Spinal cord (tissue), 10 donors: ENCODE measurements around the gene GORASP2. TPM values are rescaled to one million over a fixed set of nuclear protein-coding genes. Genes with fewer than 3 reads are reported as not detected.

Source experiments
- DNase-seq, 6 donors: peaks; one replicate each; pipeline versions ENCODE4 v3.0.0 to v3.0.0-alpha.2; 2013 to 2015; ENCODE audit warnings: low spot score in 6 of 6, low read depth in 4 of 6
- H3K27ac ChIP-seq: one replicate; pipeline ENCODE4 v1.5.1; 2013; ENCODE audit warnings: low read depth, low read length, control low read depth
- H3K27me3 ChIP-seq: one replicate; pipeline ENCODE4 v1.6.1; 2013; ENCODE audit warnings: low read length; ENCODE audit not compliant: control insufficient read depth, insufficient read depth
- H3K36me3 ChIP-seq: one replicate; pipeline ENCODE4 v1.6.1; 2013; ENCODE audit warnings: low read length; ENCODE audit not compliant: control insufficient read depth, insufficient read depth
- H3K4me1 ChIP-seq: one replicate; pipeline ENCODE4 v1.6.1; 2013; ENCODE audit warnings: low read length; ENCODE audit not compliant: control insufficient read depth, insufficient read depth
- H3K4me3 ChIP-seq: one replicate; pipeline ENCODE4 v1.5.1; 2013; ENCODE audit warnings: low read depth, low read length, control low read depth
- H3K9me3 ChIP-seq: one replicate; pipeline ENCODE4 v1.6.1; 2013; ENCODE audit warnings: low read length; ENCODE audit not compliant: control insufficient read depth, insufficient read depth
- WGBS: methylation state at CpG from one replicate; pipeline ENCODE4 v1.1.5; 2013; ENCODE audit warnings: missing lambda C conversion rate; ENCODE audit not compliant: insufficient coverage; 5-methylcytosine and 5-hydroxymethylcytosine counted together
- polyA plus RNA-seq, 2 donors: library from polyadenylated mRNA; unstranded; fragments of 120-200 nt; gene quantifications; one replicate each; pipeline ENCODE4 v1.2.1, GENCODE V29; 2013; ENCODE audit not compliant: insufficient read length in 2 of 2
- total RNA-seq, 2 donors: library from RNA; depleted of rRNA in 1 of 2; stranded (reverse); fragments of 120-200 nt in 1 of 2; fragments of >200 nt in 1 of 2; gene quantifications; one replicate each; pipeline versions ENCODE4 v1.2.3 to v1.2.4, GENCODE V29; 2013 to 2014
- donor health status: healthy.

The GORASP2 gene
- total and polyA plus RNA-seq, 4 donors = 30.6 to 72.6 (median 51.9) TPM

DNA sequence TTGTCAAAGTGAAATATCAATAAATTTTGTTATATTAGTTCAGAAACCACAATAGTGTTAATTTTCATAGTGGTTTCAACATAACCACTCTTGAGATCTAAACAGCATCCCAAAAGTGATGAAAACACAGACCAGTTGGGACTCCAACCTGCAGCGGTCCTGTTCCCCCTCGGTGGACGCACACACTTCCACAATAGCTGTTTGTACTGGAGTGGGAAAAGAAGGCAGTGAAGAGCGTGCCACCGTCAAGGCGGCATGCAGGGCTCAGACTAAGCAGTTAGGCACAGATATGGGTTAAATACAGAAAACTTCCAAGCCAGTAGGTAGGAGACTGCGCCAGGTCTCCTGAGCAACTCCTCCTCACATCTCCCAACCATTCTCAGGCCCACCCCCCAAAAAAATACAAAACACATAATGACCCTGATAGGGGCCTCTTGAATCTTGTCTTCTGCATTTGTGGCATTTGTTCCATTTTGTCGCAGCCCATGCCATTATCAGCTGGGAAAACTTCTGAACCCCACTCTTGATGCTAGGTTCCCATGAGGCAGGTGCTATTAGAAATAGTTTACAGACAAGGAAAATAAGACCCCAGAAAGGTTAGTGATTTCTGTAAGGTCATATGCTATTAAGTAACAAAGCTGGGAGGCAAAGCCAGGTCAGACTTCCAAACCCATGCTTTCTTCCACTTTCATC lies 57.7 kb downstream of the GORASP2 start:
- Histone ChIP-seq H3K4me3 (no peak overlapping the region), H3K36me3 (peaks cover 4% of the 10 kb centered on the region), H3K27ac (no peak overlapping the region), H3K9me3 (no peaks in the 10 kb centered on the region), H3K27me3 (no peaks in the 10 kb centered on the region), H3K4me1 (no peaks in the 10 kb centered on the region)
- no peak for DNase-seq
- WGBS = 92% methylated on average over 4 of the region's 8 CpGs

DNA sequence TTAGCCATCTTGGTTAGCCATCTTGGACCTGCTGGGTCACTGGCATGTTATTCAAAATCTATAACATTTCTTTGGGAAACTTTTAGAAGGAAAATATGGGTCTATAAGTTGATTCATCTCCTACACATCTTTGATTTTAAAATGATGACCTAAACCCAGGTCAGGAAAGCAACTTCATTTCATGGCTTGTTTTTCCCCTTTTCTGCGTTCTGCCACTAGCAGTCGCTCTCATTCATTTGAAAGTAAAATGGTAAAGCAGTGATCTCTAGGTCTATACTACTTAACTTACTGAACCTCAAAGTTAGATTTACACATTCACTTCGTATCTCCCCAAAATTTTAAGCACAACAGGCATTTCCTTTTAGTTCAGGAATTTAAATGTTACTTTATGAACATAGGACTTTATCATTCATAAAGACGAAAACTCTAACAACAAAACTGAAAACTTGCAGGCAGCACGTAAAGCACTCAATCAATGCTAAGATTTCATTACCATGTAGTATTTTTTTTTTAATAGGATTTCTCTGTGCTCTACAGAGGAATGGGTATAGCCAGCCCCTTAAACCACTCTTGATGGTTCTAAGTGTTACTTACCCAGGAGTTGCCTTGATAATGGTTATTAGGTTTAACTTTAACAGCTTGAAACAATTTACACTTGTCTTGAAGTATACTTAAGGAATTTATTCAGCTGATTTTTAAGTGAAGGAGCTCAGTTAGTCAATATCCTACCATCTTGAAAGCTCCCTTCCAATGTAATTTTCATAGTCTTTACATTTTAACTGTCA lies 62.5 kb downstream of the GORASP2 start:
- no peaks in the 10 kb centered on the region for H3K4me1 ChIP-seq
- peaks cover 10% of the 10 kb centered on the region for H3K36me3 ChIP-seq
- no CpG with 5 or more reads among the region's 5 CpGs for WGBS
- H3K27ac ChIP-seq = no peak overlapping the region
- no peaks in the 10 kb centered on the region for H3K9me3 ChIP-seq
- H3K27me3 ChIP-seq = no peaks in the 10 kb centered on the region
- peak in 1 of 6 donors; percentile 3 for DNase-seq
- H3K4me3 ChIP-seq = no peak overlapping the region

- H3K36me3 ChIP-seq = peaks cover 6% of the 10 kb centered on the region
- H3K27ac ChIP-seq = no peak overlapping the region
- no CpG with 5 or more reads among the region's 2 CpGs for WGBS
- no peaks in the 10 kb centered on the region for H3K27me3 ChIP-seq
- no peaks in the 10 kb centered on the region for H3K9me3 ChIP-seq
- DNase-seq = no peak
- no peak overlapping the region for H3K4me3 ChIP-seq
- H3K4me1 ChIP-seq = no peaks in the 10 kb centered on the region
These were observed 67.3 kb downstream of the GORASP2 start for GRCh38 chr2:170996316-170996715.

GRCh38 chr2:170997893-170998597 lies 69.0 kb downstream of the GORASP2 start:
- WGBS = 83% methylated on average over 3 of the region's 5 CpGs

DNA sequence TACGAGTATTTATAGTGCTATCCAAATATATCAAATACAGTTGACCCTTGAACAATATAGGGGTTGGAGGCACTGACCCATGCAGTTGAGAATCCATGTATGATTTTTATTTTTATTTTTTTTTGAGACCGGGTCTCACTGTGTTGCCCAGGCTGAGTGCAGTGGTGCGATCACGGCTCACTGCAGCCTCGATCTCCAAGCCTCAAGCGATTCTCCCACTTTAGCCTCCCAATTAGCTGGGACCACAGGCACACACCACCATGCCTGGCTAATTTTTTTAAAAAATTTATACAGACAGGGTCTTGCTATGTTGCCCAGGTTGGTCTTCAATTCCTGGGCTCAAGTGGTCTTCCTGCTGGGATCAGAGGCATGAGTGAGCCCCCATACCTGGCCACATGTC lies 70.6 kb downstream of the GORASP2 start:
- H3K27me3 ChIP-seq = no peaks in the 10 kb centered on the region
- 100% methylated on average over 5 of the region's 6 CpGs for WGBS
- peaks cover 20% of the 10 kb centered on the region for H3K36me3 ChIP-seq
- H3K4me3 ChIP-seq = no peak overlapping the region
- no peaks in the 10 kb centered on the region for H3K4me1 ChIP-seq
- no peak overlapping the region for H3K27ac ChIP-seq
- no peak for DNase-seq
- H3K9me3 ChIP-seq = no peaks in the 10 kb centered on the region

More at GRCh38 chr2:170997893-170998597, 69.0 kb downstream of the GORASP2 start:
- peaks cover 13% of the 10 kb centered on the region for H3K36me3 ChIP-seq
- no peaks in the 10 kb centered on the region for H3K4me1 ChIP-seq
- H3K9me3 ChIP-seq = no peaks in the 10 kb centered on the region
- H3K4me3 ChIP-seq = no peak overlapping the region
- DNase-seq = no peak
- no peaks in the 10 kb centered on the region for H3K27me3 ChIP-seq
- no peak overlapping the region for H3K27ac ChIP-seq

DNA sequence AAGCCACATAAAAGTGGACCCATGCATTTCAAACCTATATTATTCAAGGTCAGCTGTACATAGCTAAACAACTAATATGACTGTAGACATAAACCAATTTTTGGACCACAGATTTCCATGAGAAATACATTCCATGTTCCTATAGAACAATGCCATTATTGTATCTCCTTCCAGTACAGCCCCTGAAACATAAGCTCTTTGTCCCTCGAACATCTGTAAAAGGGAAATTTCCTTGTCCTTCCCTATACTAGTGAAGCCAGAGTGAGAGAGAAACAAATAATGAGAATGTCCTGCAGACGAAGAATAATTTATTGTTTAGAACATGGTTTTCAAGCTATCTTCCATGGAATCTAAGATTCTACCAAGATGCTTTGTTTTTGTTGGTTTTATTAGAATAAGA lies 75.3 kb downstream of the GORASP2 start:
- H3K36me3 ChIP-seq = peaks cover 17% of the 10 kb centered on the region
- peak in 1 of 6 donors; percentile 24 for DNase-seq
- no CpG with 5 or more reads among the region's 2 CpGs for WGBS
- no peaks in the 10 kb centered on the region for H3K4me1 ChIP-seq
- no peaks in the 10 kb centered on the region for H3K9me3 ChIP-seq
- H3K27ac ChIP-seq = peak overlapping the region; percentile 27
- no peaks in the 10 kb centered on the region for H3K27me3 ChIP-seq
- no peak overlapping the region for H3K4me3 ChIP-seq

GRCh38 chr2:171004833-171005232 lies 75.8 kb downstream of the GORASP2 start:
- H3K27me3 ChIP-seq = no peaks in the 10 kb centered on the region
- WGBS = no CpG with 5 or more reads among the region's 2 CpGs
- DNase-seq = no peak
- H3K27ac ChIP-seq = peak overlapping the region; percentile 27
- no peak overlapping the region for H3K4me3 ChIP-seq
- no peaks in the 10 kb centered on the region for H3K9me3 ChIP-seq
- H3K4me1 ChIP-seq = no peaks in the 10 kb centered on the region
- H3K36me3 ChIP-seq = peaks cover 17% of the 10 kb centered on the region

DNA sequence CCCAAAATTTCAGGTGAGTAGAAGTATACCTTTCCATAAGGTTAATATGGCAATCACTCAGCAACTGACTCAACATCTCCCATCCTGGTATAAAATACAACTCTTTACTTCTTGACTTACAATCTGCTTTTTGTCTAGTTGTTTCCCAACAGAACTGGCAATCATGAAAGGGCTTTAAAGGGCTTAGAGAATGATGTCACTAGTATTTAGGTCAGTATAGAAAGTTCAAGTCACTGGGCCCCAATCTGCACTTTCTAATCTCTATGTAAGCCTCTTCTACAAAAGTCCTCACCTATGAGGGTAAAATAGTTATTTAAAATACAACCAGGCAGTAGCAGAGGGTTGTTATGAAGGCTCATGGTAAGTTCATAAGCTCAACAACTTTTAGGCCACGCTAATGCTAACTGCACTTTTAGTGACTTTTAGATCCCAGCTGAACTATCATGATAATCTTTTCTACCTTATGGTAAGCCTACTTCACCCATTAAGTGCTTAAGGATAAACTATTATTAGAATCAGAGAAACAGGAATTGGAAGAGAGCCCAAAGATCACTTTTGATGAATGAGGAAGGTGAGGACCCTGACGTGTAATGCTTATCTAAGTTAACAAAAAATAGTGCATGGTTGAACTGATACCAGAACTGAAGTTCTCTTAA lies 79.6 kb downstream of the GORASP2 start:
- Histone ChIP-seq H3K4me1 (no peaks in the 10 kb centered on the region), H3K9me3 (no peaks in the 10 kb centered on the region), H3K27ac (no peak overlapping the region), H3K27me3 (no peaks in the 10 kb centered on the region), H3K36me3 (peaks cover 11% of the 10 kb centered on the region), H3K4me3 (no peak overlapping the region)
- WGBS = no CpG with 5 or more reads among the region's 2 CpGs
- DNase-seq = no peak

- DNase-seq = no peak
- no peaks in the 10 kb centered on the region for H3K9me3 ChIP-seq
- H3K4me3 ChIP-seq = no peak overlapping the region
- no peak overlapping the region for H3K27ac ChIP-seq
- no peaks in the 10 kb centered on the region for H3K27me3 ChIP-seq
- peaks cover 7% of the 10 kb centered on the region for H3K36me3 ChIP-seq
- H3K4me1 ChIP-seq = no peaks in the 10 kb centered on the region
- WGBS = 86% methylated on average over 4 of the region's 4 CpGs
These were observed 80.3 kb downstream of the GORASP2 start for GRCh38 chr2:171009386-171009785.
